ENCODE results near the gene BAHCC1.

DNA sequence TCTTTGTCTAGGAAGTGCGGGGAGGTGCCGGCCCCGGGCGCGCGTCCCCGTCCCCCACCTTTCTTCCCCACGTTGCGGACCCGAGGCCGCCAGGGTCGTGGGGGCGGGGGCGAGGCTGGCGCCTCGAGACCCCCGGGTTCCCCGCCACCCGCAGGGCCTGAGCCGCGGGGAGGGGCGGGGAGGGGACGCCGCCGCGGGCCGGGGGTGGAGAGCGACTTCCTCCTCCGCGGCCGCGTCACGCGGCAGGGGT lies 119.2 kb downstream of the BAHCC1 start:
- TF ChIP-seq, protein P1, sequence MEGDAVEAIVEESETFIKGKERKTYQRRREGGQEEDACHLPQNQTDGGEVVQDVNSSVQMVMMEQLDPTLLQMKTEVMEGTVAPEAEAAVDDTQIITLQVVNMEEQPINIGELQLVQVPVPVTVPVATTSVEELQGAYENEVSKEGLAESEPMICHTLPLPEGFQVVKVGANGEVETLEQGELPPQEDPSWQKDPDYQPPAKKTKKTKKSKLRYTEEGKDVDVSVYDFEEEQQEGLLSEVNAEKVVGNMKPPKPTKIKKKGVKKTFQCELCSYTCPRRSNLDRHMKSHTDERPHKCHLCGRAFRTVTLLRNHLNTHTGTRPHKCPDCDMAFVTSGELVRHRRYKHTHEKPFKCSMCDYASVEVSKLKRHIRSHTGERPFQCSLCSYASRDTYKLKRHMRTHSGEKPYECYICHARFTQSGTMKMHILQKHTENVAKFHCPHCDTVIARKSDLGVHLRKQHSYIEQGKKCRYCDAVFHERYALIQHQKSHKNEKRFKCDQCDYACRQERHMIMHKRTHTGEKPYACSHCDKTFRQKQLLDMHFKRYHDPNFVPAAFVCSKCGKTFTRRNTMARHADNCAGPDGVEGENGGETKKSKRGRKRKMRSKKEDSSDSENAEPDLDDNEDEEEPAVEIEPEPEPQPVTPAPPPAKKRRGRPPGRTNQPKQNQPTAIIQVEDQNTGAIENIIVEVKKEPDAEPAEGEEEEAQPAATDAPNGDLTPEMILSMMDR (IDR thresholded peaks at IDR 0.05; ENCODE audit: poor library complexity, severe bottlenecking) = no peak
- no peak for TF ChIP-seq EP300 (conservative IDR thresholded peaks at IDR 0.05; ENCODE audit: poor library complexity, severe bottlenecking)
